Caco-2 (cell line): ENCODE measurements around the gene OR2AG1. TPM values are rescaled to one million over a fixed set of nuclear protein-coding genes. Genes with fewer than 3 reads are reported as not detected.

Source experiments
- BruUV-seq: library from RNA; stranded (reverse); fragments of 400-500 nt; replicated peaks from 2 replicates; lab custom pipeline; 2021; lab: Mats Ljungman, UMichigan
- CTCF ChIA-PET: fragments of 300-600 bp; sonication (Branson Sonifier 250); formaldehyde crosslinking; loops from one replicate; lab custom pipeline; 2022; ENCODE audit warnings: antibody characterized with exemption; lab: Charles Lee
- POLR2A ChIA-PET: fragments of 300-600 bp; sonication (Branson Sonifier 250); formaldehyde crosslinking; loops from one replicate; lab custom pipeline; 2022; ENCODE audit warnings: antibody characterized with exemption; lab: Charles Lee
- DNase-seq, 2 experiments: peaks; one replicate each; pipeline versions ENCODE4 v3.0.0 to v3.0.0-alpha.2; 2020 to 2022
- H3K27me3 ChIP-seq: replicated peaks from 2 replicates; pipeline ENCODE4 v1.6.0; 2011; ENCODE audit warnings: low read length; ENCODE audit not compliant: control insufficient read depth, insufficient read depth
- H3K36me3 ChIP-seq: 2 replicates; pipeline ENCODE4 v1.5.1; 2011; ENCODE audit warnings: low read length; ENCODE audit not compliant: control insufficient read depth, insufficient read depth
- H3K4me1 ChIP-seq: fragments of 250-450 bp; sonication (Bioruptor Pico); 2 replicates; pipeline ENCODE4 v1.5.1; 2020; ENCODE audit warnings: mild to moderate bottlenecking
- H3K4me3 ChIP-seq: 2 replicates; pipeline ENCODE4 v1.5.1; 2011; ENCODE audit warnings: low read depth, mild to moderate bottlenecking, control low read depth, low read length
- H3K9me3 ChIP-seq: fragments of 250-450 bp; sonication (Bioruptor Pico); 2 replicates; pipeline ENCODE4 v1.5.1; 2020; ENCODE audit warnings: mild to moderate bottlenecking, moderate library complexity
- H3K27ac Mint-ChIP-seq: one replicate; pipeline ENCODE4 v1.8.0; 2022; ENCODE audit warnings: mixed read lengths; ENCODE audit not compliant: unreplicated experiment
- H3K27me3 Mint-ChIP-seq: one replicate; pipeline ENCODE4 v1.8.0; 2022; ENCODE audit warnings: mixed read lengths; ENCODE audit not compliant: insufficient read depth, unreplicated experiment
- H3K36me3 Mint-ChIP-seq: one replicate; pipeline ENCODE4 v1.8.0; 2022; ENCODE audit warnings: mild to moderate bottlenecking, mixed read lengths; ENCODE audit not compliant: insufficient read depth, unreplicated experiment
- H3K4me1 Mint-ChIP-seq: one replicate; pipeline ENCODE4 v1.8.0; 2022; ENCODE audit warnings: low read depth, mixed read lengths; ENCODE audit not compliant: unreplicated experiment
- H3K4me3 Mint-ChIP-seq: one replicate; pipeline ENCODE4 v1.8.0; 2022; ENCODE audit warnings: mild to moderate bottlenecking, moderate library complexity, mixed read lengths; ENCODE audit not compliant: unreplicated experiment
- H3K9me3 Mint-ChIP-seq: one replicate; pipeline ENCODE4 v1.8.0; 2022; ENCODE audit warnings: mixed read lengths; ENCODE audit not compliant: unreplicated experiment
- CTCF ChIP-seq, 2 experiments: fragments of 200-600 bp in 1 of 2; IDR thresholded peaks; 1 replicate in 1 of 2; 2 replicates in 1 of 2; pipeline versions ENCODE4 v1.5.1 to v1.8.0; 2011 to 2022; ENCODE audit warnings: antibody characterized with exemption in 1 of 2, control low read depth in 1 of 2, inconsistent platforms in 1 of 2, low read depth in 1 of 2, low read length in 1 of 2, mild to moderate bottlenecking in 1 of 2, moderate library complexity in 1 of 2; ENCODE audit not compliant: insufficient read depth in 1 of 2, severe bottlenecking in 1 of 2, unreplicated experiment in 1 of 2
- intact Hi-C: fragments of 100-400 bp; cut with micrococcal nuclease; formaldehyde crosslinking; loops from one replicate; pipeline ENCODE4 v1.10.0; 2022; ENCODE audit not compliant: unreplicated experiment
- total RNA-seq: library from RNA; stranded (reverse); gene quantifications from 2 replicates; pipeline ENCODE4 v1.2.3, GENCODE V29; 2022

The OR2AG1 gene
- total RNA-seq, 1 experiment from 2014 or later, result not detected

- no TSS peak for BruUV-seq
- Mint-ChIP-seq H3K36me3 (no peaks in the 10 kb centered on the region), H3K4me1 (no peaks in the 10 kb centered on the region), H3K27me3 (peaks cover 2% of the 10 kb centered on the region), H3K4me3 (no peak overlapping the region), H3K9me3 (no peaks in the 10 kb centered on the region), H3K27ac (no peak overlapping the region)
- Histone ChIP-seq H3K4me3 (no peak overlapping the region), H3K36me3 (no peaks in the 10 kb centered on the region), H3K27me3 (0 out of 2 replicates have a peak, but pooled peaks cover 2% of the 10 kb centered on the region), H3K4me1 (no peaks in the 10 kb centered on the region), H3K9me3 (no peaks in the 10 kb centered on the region)
- no peak for DNase-seq
- TF ChIP-seq CTCF (IDR thresholded peaks at IDR 0.05; ENCODE audit: insufficient read depth in 1 of 2, low read depth in 1 of 2, low read length in 1 of 2, severe bottlenecking in 1 of 2, unreplicated experiment in 1 of 2), result no peak
- ChIA-PET CTCF (interaction anchor here (0.5 to 1.4 kb wide), 2 partner anchors 12 to 113 kb away, joined by 3 to 8 read pairs; no protein-coding TSS in a partner anchor), POLR2A (no interaction called here)
- intact Hi-C loops, result no loop called here
Observed at GRCh38 chr11:6824136-6824823, 41.5 kb downstream of the OR2AG1 start.

GRCh38 chr11:6825231-6825744 is 42.5 kb downstream of the OR2AG1 start:
- no peak for DNase-seq
- no peak overlapping the region for H3K4me3 Mint-ChIP-seq
- H3K27me3 ChIP-seq, result 0 out of 2 replicates have a peak, but pooled peaks cover 2% of the 10 kb centered on the region
- H3K4me3 ChIP-seq, result no peak overlapping the region
- no peak overlapping the region for H3K27ac Mint-ChIP-seq
- H3K4me1 ChIP-seq, result no peaks in the 10 kb centered on the region
- CTCF ChIA-PET, result no interaction called here
- no peaks in the 10 kb centered on the region for H3K9me3 Mint-ChIP-seq
- no peaks in the 10 kb centered on the region for H3K4me1 Mint-ChIP-seq
- no peak for TF ChIP-seq CTCF (IDR thresholded peaks at IDR 0.05; ENCODE audit: insufficient read depth in 1 of 2, low read depth in 1 of 2, low read length in 1 of 2, severe bottlenecking in 1 of 2, unreplicated experiment in 1 of 2)
- POLR2A ChIA-PET, result no interaction called here
- H3K27me3 Mint-ChIP-seq, result peaks cover 2% of the 10 kb centered on the region
- H3K36me3 Mint-ChIP-seq, result no peaks in the 10 kb centered on the region
- H3K36me3 ChIP-seq, result no peaks in the 10 kb centered on the region
- H3K9me3 ChIP-seq, result no peaks in the 10 kb centered on the region
- no TSS peak for BruUV-seq
- intact Hi-C loops, result no loop called here

- ChIA-PET CTCF (no interaction called here), POLR2A (no interaction called here)
- Mint-ChIP-seq H3K9me3 (no peaks in the 10 kb centered on the region), H3K27me3 (peaks cover 5% of the 10 kb centered on the region), H3K27ac (no peak overlapping the region), H3K4me3 (no peak overlapping the region), H3K4me1 (no peaks in the 10 kb centered on the region), H3K36me3 (no peaks in the 10 kb centered on the region)
- DNase-seq, result no peak
- Histone ChIP-seq H3K27me3 (0 out of 2 replicates have a peak, but pooled peaks cover 2% of the 10 kb centered on the region), H3K4me1 (no peaks in the 10 kb centered on the region), H3K4me3 (no peak overlapping the region), H3K9me3 (no peaks in the 10 kb centered on the region), H3K36me3 (no peaks in the 10 kb centered on the region)
- intact Hi-C loops, result no loop called here
- BruUV-seq, result no TSS peak
- TF ChIP-seq CTCF (IDR thresholded peaks at IDR 0.05; ENCODE audit: insufficient read depth in 1 of 2, low read depth in 1 of 2, low read length in 1 of 2, severe bottlenecking in 1 of 2, unreplicated experiment in 1 of 2), result no peak
Observed at GRCh38 chr11:6828103-6828502, 45.3 kb downstream of the OR2AG1 start.
